ENCODE data around the gene FAM117A.
"Not testable (repeated sequence)": the region's sequence is repeated elsewhere in the genome, so short reads cannot be mapped to it uniquely, and the experiment has no call there.

FAM117A gene

DNA sequence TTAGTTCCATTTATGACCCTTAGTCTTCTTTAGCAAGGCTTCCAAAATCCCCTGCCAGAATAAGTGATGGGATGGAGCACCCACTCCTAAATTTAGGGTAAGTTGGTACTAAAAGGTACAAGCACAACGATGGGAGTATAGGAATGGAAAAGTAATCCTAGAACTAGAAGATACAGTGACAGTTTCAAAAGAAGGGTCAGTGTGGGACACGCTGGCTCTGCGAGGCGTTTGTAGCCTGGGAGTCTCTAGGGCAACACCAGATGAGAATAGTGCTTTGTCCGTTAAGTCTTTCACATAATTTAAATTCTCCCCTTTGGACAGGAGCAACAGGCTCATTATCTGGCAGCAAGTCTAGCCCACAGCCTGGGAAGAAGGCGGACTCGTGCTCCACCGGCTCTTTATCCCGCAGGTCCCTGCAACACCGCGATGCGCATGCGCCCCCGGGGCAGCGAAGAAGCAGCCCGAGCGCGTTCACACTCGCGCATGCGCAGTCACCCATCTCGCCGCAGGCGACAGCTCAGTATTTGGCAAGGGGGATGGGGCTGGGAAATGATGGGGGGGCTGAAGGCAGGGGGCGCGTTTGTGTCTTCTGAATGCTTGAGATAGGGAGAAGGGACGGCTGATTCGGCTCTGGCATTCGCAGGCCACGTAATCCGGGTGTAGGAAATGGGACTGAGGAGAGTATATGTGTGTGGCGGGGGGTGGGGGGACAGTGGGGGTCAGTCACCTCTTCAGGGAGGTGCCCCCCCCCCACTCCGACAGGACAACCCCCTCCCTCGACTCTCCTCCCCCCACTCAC is 86.6 kb downstream of the FAM117A start (continued):
- TF ChIP-seq GFI1B (tag by site-specific recombination; IDR thresholded peaks at IDR 0.05) = 0 out of 2 replicates have a peak, but pooled peaks have one; percentile 44

DNA sequence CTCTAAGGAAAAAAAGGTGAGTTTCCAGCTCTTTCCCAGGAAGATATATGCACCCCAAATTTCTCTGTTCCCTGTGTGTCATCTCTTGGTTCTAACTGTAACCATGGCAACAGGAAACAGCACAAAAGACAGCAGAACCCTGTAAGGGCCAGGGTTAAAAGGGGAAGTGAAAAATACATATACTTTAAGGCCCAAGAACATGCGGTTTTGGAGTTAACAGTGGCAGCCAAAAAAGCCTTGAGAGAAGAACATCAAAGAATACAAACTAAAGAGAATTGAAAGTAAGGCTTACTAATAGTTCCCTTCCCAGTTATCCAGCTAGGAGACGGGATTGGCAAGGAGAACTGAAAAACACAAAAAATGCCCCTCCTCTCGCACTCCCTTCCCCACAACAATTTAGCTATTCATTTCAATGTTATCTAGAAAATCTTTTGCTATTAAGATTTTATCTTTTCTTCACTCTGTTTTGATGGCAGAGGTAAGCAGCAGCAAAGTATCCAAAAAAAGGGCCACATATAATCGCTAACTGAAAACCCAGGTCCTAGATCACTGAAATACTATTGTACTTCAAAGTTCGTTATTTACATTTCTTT is 87.6 kb downstream of the FAM117A start:
- H3K4me1 ChIP-seq (ENCODE audit: control insufficient read depth, insufficient read depth, low read length) = peaks cover 15% of the 10 kb centered on the region; the same call in 1 of the 2 replicates
- no peak overlapping the region for H3K27ac ChIP-seq (ENCODE audit: extremely low read depth, low read depth, low read length)
- H3K36me3 ChIP-seq (ENCODE audit: control insufficient read depth in 2 of 2, insufficient read depth in 1 of 2, low read length in 2 of 2) = peaks cover 12 to 19% of the 10 kb centered on the region in 2 experiments
- POLR2A ChIA-PET = interaction anchor here (1.0 to 1.3 kb wide), 2 partner anchors 88 to 100 kb away, joined by 3 to 6 read pairs; partner anchors contain the start of gene FAM117A
- no peak for TF ChIP-seq ZNF654 (tag by site-specific recombination; IDR thresholded peaks at IDR 0.05; ENCODE audit: low read depth)
- CTCF ChIA-PET = interaction anchor here (1.1 to 2.0 kb wide), 2 partner anchors 20 to 101 kb away, joined by 3 to 5 read pairs; partner anchors contain the start of gene NXPH3
- no peaks in the 10 kb centered on the region for H3K9me3 ChIP-seq (ENCODE audit: control insufficient read depth, insufficient read depth, low read depth, low read length)
- H3K4me3 ChIP-seq (ENCODE audit: low read depth, low read length) = peak overlapping the region; percentile 78

DNA sequence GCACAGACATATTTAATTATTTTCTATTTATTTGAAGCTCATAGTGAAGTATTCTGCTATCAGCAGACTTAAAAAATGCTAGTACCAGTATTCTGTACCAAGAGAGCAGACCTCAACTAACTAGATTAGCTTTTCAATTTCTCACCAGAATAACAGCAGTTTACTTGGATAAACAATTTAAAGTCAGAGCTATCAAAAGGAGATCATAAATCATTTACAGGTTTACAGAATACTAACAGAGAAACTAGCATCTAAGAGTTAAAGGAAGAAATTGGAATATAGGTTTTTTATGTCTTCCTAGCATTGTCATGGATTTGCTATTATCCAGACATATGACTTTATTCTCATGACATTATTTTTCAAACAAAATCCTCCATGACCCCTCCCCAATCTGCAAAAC is 89.4 kb downstream of the FAM117A start:
- ChIA-PET CTCF (interaction anchor here (1.3 to 2.6 kb wide), 2 partner anchors 21 to 117 kb away, joined by 6 to 10 read pairs; no protein-coding TSS in a partner anchor), POLR2A (no interaction called here)
- TF ChIP-seq, protein P1, sequence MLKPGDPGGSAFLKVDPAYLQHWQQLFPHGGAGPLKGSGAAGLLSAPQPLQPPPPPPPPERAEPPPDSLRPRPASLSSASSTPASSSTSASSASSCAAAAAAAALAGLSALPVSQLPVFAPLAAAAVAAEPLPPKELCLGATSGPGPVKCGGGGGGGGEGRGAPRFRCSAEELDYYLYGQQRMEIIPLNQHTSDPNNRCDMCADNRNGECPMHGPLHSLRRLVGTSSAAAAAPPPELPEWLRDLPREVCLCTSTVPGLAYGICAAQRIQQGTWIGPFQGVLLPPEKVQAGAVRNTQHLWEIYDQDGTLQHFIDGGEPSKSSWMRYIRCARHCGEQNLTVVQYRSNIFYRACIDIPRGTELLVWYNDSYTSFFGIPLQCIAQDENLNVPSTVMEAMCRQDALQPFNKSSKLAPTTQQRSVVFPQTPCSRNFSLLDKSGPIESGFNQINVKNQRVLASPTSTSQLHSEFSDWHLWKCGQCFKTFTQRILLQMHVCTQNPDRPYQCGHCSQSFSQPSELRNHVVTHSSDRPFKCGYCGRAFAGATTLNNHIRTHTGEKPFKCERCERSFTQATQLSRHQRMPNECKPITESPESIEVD (tag by site-specific recombination; IDR thresholded peaks at IDR 0.05) = peak; percentile 72
- TF ChIP-seq KLF8 (tag by site-specific recombination; IDR thresholded peaks at IDR 0.05) = no peak
- Histone ChIP-seq H3K4me3 (ENCODE audit: low read depth, low read length) (no peak overlapping the region), H3K36me3 (ENCODE audit: control insufficient read depth in 2 of 2, insufficient read depth in 1 of 2, low read length in 2 of 2) (peaks cover 12 to 19% of the 10 kb centered on the region in 2 experiments), H3K4me1 (ENCODE audit: control insufficient read depth, insufficient read depth, low read length) (peaks cover 18% of the 10 kb centered on the region; the same call in 1 of the 2 replicates), H3K9me3 (ENCODE audit: control insufficient read depth, insufficient read depth, low read depth, low read length) (no peaks in the 10 kb centered on the region), H3K27ac (ENCODE audit: extremely low read depth, low read depth, low read length) (no peak overlapping the region)

DNA sequence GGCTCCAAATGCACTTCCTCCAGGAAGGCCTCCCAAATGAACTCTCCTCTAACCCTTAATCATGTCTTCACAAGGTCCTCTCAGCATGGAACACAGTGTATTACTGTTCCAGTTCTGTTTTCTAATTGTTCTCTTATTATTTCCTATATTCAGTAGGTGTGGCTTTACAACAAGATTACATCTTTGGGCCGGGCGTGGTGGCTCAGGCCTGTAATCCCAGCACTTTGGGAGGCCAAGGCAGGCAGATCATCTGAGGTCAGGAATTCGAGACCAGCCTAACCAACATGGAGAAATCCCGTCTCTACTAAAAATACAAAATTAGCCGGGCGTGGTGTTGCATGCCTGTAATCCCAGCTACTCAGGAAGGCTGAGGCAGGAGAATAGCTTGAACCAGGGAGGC is 90.3 kb downstream of the FAM117A start:
- H3K4me3 ChIP-seq (ENCODE audit: low read depth, low read length); H3K9me3 ChIP-seq (ENCODE audit: control insufficient read depth, insufficient read depth, low read depth, low read length); H3K27ac ChIP-seq (ENCODE audit: extremely low read depth, low read depth, low read length); POLR2A ChIA-PET: not testable (repeated sequence)
- peak; percentile 30; the same call in 1 of the 2 replicates for TF ChIP-seq KLF1 (tag by site-specific recombination; IDR thresholded peaks at IDR 0.05)
- peaks cover 12 to 19% of the 10 kb centered on the region in 2 experiments for H3K36me3 ChIP-seq (ENCODE audit: control insufficient read depth in 2 of 2, insufficient read depth in 1 of 2, low read length in 2 of 2)
- CTCF ChIA-PET = interaction anchor here (1.3 to 2.6 kb wide), 2 partner anchors 22 to 116 kb away, joined by 6 to 10 read pairs; no protein-coding TSS in a partner anchor
- H3K4me1 ChIP-seq (ENCODE audit: control insufficient read depth, insufficient read depth, low read length) = peaks cover 18% of the 10 kb centered on the region; the same call in 1 of the 2 replicates

DNA sequence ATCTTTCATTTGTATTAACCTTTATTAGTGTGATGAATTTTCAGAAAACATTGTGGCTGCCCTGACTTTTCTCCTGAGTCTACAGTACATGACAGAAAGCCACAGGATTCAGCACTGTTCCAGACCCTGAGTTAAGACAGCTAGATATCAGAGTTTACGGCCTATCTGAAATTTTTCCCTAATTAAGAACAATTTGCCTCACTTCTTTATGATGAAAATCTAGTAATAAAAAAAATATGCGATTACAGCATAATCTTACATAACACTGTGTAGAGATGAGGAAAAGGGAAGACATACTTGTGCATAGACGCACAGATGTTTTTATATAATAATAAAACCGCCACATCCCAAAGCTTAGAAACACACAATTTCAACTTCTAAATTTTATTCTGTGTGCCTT is 93.3 kb downstream of the FAM117A start:
- no peak overlapping the region for H3K4me3 ChIP-seq (ENCODE audit: low read depth, low read length)
- peaks cover 11% of the 10 kb centered on the region; the same call in 1 of the 2 replicates for H3K4me1 ChIP-seq (ENCODE audit: control insufficient read depth, insufficient read depth, low read length)
- TF ChIP-seq FEZF1 (tag by site-specific recombination; IDR thresholded peaks at IDR 0.05) = no peak
- TF ChIP-seq ZNF626 (tag by site-specific recombination; IDR thresholded peaks at IDR 0.05) = no peak
- TF ChIP-seq HOXA7 (CRISPR knock-in tag; IDR thresholded peaks at IDR 0.05; ENCODE audit: borderline replicate concordance) = no peak
- TF ChIP-seq, protein P2, sequence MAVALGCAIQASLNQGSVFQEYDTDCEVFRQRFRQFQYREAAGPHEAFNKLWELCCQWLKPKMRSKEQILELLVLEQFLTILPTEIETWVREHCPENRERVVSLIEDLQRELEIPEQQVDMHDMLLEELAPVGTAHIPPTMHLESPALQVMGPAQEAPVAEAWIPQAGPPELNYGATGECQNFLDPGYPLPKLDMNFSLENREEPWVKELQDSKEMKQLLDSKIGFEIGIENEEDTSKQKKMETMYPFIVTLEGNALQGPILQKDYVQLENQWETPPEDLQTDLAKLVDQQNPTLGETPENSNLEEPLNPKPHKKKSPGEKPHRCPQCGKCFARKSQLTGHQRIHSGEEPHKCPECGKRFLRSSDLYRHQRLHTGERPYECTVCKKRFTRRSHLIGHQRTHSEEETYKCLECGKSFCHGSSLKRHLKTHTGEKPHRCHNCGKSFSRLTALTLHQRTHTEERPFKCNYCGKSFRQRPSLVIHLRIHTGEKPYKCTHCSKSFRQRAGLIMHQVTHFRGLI (tag by site-specific recombination; IDR thresholded peaks at IDR 0.05) = no peak
- TF ChIP-seq ZNF707 (tag by site-specific recombination; IDR thresholded peaks at IDR 0.05) = no peak
- no peak for TF ChIP-seq ZNF248 (tag by site-specific recombination; IDR thresholded peaks at IDR 0.05)
- TF ChIP-seq ZNF16 (tag by site-specific recombination; IDR thresholded peaks at IDR 0.05; ENCODE audit: low read depth) = no peak
- TF ChIP-seq ZNF76 (tag by site-specific recombination; IDR thresholded peaks at IDR 0.05; ENCODE audit: borderline replicate concordance, low read depth) = no peak
- TF ChIP-seq, protein P3, sequence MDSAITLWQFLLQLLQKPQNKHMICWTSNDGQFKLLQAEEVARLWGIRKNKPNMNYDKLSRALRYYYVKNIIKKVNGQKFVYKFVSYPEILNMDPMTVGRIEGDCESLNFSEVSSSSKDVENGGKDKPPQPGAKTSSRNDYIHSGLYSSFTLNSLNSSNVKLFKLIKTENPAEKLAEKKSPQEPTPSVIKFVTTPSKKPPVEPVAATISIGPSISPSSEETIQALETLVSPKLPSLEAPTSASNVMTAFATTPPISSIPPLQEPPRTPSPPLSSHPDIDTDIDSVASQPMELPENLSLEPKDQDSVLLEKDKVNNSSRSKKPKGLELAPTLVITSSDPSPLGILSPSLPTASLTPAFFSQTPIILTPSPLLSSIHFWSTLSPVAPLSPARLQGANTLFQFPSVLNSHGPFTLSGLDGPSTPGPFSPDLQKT (IDR thresholded peaks at IDR 0.05; ENCODE audit: borderline replicate concordance, low read depth, low read length) = no peak
- TF ChIP-seq GLIS1 (tag by site-specific recombination; IDR thresholded peaks at IDR 0.05) = no peak
- POLR2A ChIA-PET = no interaction called here
- CTCF ChIA-PET = interaction anchor here (0.5 to 0.9 kb wide), 4 partner anchors 8 to 100 kb away, joined by 3 read pairs; no protein-coding TSS in a partner anchor
- H3K9me3 ChIP-seq (ENCODE audit: control insufficient read depth, insufficient read depth, low read depth, low read length) = no peaks in the 10 kb centered on the region
- H3K27ac ChIP-seq (ENCODE audit: extremely low read depth, low read depth, low read length) = no peak overlapping the region
- H3K36me3 ChIP-seq (ENCODE audit: control insufficient read depth in 2 of 2, insufficient read depth in 1 of 2, low read length in 2 of 2) = peaks cover 17 to 25% of the 10 kb centered on the region in 2 experiments
